ENCODE data around the gene POU2AF3. TPM values are rescaled to one million over a fixed set of nuclear protein-coding genes. Genes with fewer than 3 reads are reported as not detected.

POU2AF3 gene
- total RNA-seq, 1 experiment from 2014 or later: 8.6 TPM

GRCh38 chr11:111320728-111321568, 22.6 kb downstream of the POU2AF3 start:
- peak; percentile 65 to 80 for DNase-seq

GRCh38 chr11:111322534-111322933, 24.2 kb downstream of the POU2AF3 start:
- ChIA-PET POLR2A (no interaction called here), CTCF (no interaction called here)
- Histone ChIP-seq H3K27me3 (replicated peaks; ENCODE audit: control insufficient read depth, insufficient read depth, low read length) (no peaks in the 10 kb centered on the region), H3K9me3 (no peaks in the 10 kb centered on the region), H3K36me3 (ENCODE audit: control insufficient read depth, insufficient read depth, low read length) (no peaks in the 10 kb centered on the region), H3K4me1 (peaks cover 34% of the 10 kb centered on the region), H3K4me3 (ENCODE audit: low read depth, low read length) (no peak overlapping the region)
- no peak overlapping the region for H3K27ac Mint-ChIP-seq (ENCODE audit: unreplicated experiment)
- intact Hi-C loops (cut with micrococcal nuclease; ENCODE audit: unreplicated experiment): no loop called here
- TF ChIP-seq CTCF (IDR thresholded peaks at IDR 0.05; ENCODE audit: insufficient read depth in 1 of 2, low read depth in 1 of 2, low read length in 1 of 2, severe bottlenecking in 1 of 2, unreplicated experiment in 1 of 2): no peak
- H3K27me3 Mint-ChIP-seq (ENCODE audit: insufficient read depth, unreplicated experiment): no peaks in the 10 kb centered on the region
- no peaks in the 10 kb centered on the region for H3K36me3 Mint-ChIP-seq (ENCODE audit: insufficient read depth, unreplicated experiment)
- H3K4me1 Mint-ChIP-seq (ENCODE audit: low read depth, unreplicated experiment): peaks cover 49% of the 10 kb centered on the region
- peaks cover 17% of the 10 kb centered on the region for H3K9me3 Mint-ChIP-seq (ENCODE audit: unreplicated experiment)
- H3K4me3 Mint-ChIP-seq (ENCODE audit: unreplicated experiment): no peak overlapping the region
- no TSS peak for BruUV-seq (replicated peaks)
- no peak for DNase-seq

More at GRCh38 chr11:111320728-111321568, 22.6 kb downstream of the POU2AF3 start:
- H3K9me3 Mint-ChIP-seq (ENCODE audit: unreplicated experiment): peaks cover 15% of the 10 kb centered on the region
- ChIA-PET POLR2A (interaction anchor here (0.7 kb wide), 1 partner anchor 14 kb away, joined by 3 read pairs; no protein-coding TSS in a partner anchor), CTCF (interaction anchor here (0.8 to 1.4 kb wide), 8 partner anchors 11 to 108 kb away, joined by 3 to 8 read pairs (median 4); no protein-coding TSS in a partner anchor)
- peaks cover 29% of the 10 kb centered on the region for H3K4me1 ChIP-seq
- peak overlapping the region; percentile 82 for H3K27ac Mint-ChIP-seq (ENCODE audit: unreplicated experiment)
- no peak overlapping the region for H3K4me3 ChIP-seq (ENCODE audit: low read depth, low read length)
- intact Hi-C loops (cut with micrococcal nuclease; ENCODE audit: unreplicated experiment): loop anchor here (1.0 kb wide), 1 partner anchor 13 kb away; no protein-coding TSS in a partner anchor
- no TSS peak for BruUV-seq (replicated peaks)
- H3K27me3 Mint-ChIP-seq (ENCODE audit: insufficient read depth, unreplicated experiment): no peaks in the 10 kb centered on the region
- no peaks in the 10 kb centered on the region for H3K36me3 Mint-ChIP-seq (ENCODE audit: insufficient read depth, unreplicated experiment)
- H3K27me3 ChIP-seq (replicated peaks; ENCODE audit: control insufficient read depth, insufficient read depth, low read length): no peaks in the 10 kb centered on the region
- H3K4me3 Mint-ChIP-seq (ENCODE audit: unreplicated experiment): peak overlapping the region; percentile 17
- H3K36me3 ChIP-seq (ENCODE audit: control insufficient read depth, insufficient read depth, low read length): no peaks in the 10 kb centered on the region
- H3K4me1 Mint-ChIP-seq (ENCODE audit: low read depth, unreplicated experiment): peaks cover 40% of the 10 kb centered on the region
- H3K9me3 ChIP-seq: no peaks in the 10 kb centered on the region
- TF ChIP-seq CTCF (IDR thresholded peaks at IDR 0.05; ENCODE audit: insufficient read depth in 1 of 2, low read depth in 1 of 2, low read length in 1 of 2, severe bottlenecking in 1 of 2, unreplicated experiment in 1 of 2): no peak

DNA sequence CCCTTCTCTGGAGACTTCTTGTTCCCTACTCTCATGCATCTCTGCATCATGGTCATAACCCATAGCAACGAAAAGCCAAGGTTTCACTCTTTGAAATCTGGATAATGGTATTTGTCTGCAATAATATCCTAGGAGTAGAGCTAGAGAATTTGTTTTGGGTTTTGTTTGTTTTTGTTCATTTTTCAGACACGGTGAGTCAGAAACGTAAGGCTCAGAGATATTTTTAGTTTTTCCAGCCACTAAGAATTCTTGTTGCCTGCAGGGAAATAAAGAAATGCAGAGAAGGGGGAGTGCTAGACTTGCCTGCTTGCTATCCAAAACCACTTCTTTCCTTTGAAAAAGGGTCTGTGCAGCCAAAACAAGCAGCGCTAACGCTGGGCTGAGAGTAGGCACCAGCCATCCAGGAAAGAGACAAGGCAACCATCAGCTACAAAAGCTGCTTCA, 26.0 kb downstream of the POU2AF3 start:
- Histone ChIP-seq H3K4me1 (peaks cover 32% of the 10 kb centered on the region), H3K4me3 (ENCODE audit: low read depth, low read length) (no peak overlapping the region), H3K9me3 (no peaks in the 10 kb centered on the region), H3K36me3 (ENCODE audit: control insufficient read depth, insufficient read depth, low read length) (no peaks in the 10 kb centered on the region), H3K27me3 (replicated peaks; ENCODE audit: control insufficient read depth, insufficient read depth, low read length) (no peaks in the 10 kb centered on the region)
- no peak overlapping the region for H3K4me3 Mint-ChIP-seq (ENCODE audit: unreplicated experiment)
- intact Hi-C loops (cut with micrococcal nuclease; ENCODE audit: unreplicated experiment): no loop called here
- TF ChIP-seq CTCF (IDR thresholded peaks at IDR 0.05; ENCODE audit: insufficient read depth in 1 of 2, low read depth in 1 of 2, low read length in 1 of 2, severe bottlenecking in 1 of 2, unreplicated experiment in 1 of 2): no peak
- H3K36me3 Mint-ChIP-seq (ENCODE audit: insufficient read depth, unreplicated experiment): no peaks in the 10 kb centered on the region
- H3K9me3 Mint-ChIP-seq (ENCODE audit: unreplicated experiment): peaks cover 17% of the 10 kb centered on the region
- no peaks in the 10 kb centered on the region for H3K27me3 Mint-ChIP-seq (ENCODE audit: insufficient read depth, unreplicated experiment)
- CTCF ChIA-PET: interaction anchor here (1.0 to 1.1 kb wide), 2 partner anchors 10 to 12 kb away, joined by 3 to 4 read pairs; no protein-coding TSS in a partner anchor
- POLR2A ChIA-PET: no interaction called here
- H3K27ac Mint-ChIP-seq (ENCODE audit: unreplicated experiment): no peak overlapping the region
- no TSS peak for BruUV-seq (replicated peaks)
- peaks cover 48% of the 10 kb centered on the region for H3K4me1 Mint-ChIP-seq (ENCODE audit: low read depth, unreplicated experiment)
- no peak for DNase-seq

All from Caco-2 (cell line).